ENCODE measurements around the gene CCDC40.

DNA sequence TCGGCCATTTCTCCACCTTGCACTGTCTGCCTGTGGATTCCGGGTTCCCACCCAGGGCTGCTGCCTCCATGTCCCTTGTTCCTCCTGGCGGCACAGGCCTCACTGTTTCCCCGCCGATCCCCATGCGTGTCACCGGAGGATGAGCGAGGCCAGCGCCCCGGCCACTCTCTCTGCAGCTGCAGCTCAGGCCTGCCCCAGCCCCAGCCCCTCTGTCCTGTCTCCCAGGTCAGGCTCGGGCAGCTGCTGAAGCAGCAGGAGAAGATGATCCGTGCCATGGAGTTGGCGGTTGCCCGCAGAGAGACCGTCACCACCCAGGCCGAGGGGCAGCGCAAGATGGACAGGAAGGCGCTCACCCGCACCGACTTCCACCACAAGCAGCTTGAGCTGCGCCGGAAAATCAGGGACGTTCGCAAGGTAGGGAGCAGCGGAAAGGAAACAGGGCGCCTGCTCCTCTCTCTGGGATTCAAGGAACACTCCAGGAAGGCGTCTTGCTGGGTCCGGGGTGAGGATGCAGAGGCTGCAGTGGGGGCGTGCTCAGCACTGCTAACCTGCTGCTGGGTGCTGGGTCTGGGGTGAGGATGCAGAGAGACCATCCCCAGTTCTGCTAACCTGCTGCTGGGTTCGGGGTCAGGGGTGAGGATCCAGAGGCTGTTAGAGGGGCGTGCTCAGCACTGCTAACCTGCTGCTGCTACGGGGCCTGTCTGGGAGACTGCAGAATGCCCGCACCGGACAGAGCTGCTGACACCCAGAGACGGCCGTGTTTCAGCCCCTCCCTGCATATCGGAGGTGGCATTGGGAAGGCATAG is 58.8 kb downstream of the CCDC40 start:
- TF ChIP-seq, protein P1, sequence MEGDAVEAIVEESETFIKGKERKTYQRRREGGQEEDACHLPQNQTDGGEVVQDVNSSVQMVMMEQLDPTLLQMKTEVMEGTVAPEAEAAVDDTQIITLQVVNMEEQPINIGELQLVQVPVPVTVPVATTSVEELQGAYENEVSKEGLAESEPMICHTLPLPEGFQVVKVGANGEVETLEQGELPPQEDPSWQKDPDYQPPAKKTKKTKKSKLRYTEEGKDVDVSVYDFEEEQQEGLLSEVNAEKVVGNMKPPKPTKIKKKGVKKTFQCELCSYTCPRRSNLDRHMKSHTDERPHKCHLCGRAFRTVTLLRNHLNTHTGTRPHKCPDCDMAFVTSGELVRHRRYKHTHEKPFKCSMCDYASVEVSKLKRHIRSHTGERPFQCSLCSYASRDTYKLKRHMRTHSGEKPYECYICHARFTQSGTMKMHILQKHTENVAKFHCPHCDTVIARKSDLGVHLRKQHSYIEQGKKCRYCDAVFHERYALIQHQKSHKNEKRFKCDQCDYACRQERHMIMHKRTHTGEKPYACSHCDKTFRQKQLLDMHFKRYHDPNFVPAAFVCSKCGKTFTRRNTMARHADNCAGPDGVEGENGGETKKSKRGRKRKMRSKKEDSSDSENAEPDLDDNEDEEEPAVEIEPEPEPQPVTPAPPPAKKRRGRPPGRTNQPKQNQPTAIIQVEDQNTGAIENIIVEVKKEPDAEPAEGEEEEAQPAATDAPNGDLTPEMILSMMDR (IDR thresholded peaks at IDR 0.05): no peak
- no peak for TF ChIP-seq POLR2A (IDR thresholded peaks at IDR 0.05)

Data from heart left ventricle (tissue), 13 donors.